ENCODE results near the gene SKAP1.
"Not testable (repeated sequence)": the region's sequence is repeated elsewhere in the genome, so short reads cannot be mapped to it uniquely, and the experiment has no call there.

SKAP1 gene

DNA sequence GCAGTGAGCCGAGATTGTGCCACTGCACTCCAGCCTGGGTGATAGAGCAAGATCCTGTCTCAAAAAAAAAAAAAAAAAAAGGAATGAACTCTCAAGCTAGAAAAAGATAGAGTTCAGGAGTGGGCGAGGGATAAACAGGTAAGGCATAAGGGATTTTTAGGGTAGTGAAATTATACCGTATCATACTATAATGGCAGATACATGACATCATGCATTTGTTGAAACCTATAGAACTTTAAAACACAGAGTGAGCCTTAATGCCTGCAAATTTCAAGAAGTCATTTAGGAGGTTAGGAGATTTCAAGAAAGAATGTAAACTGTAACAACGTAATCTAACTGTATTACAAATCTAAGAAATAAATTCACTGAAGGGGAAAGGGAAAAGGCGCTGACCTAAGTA lies 20.4 kb downstream of the SKAP1 start:
- DNase-seq, result no peak

DNA sequence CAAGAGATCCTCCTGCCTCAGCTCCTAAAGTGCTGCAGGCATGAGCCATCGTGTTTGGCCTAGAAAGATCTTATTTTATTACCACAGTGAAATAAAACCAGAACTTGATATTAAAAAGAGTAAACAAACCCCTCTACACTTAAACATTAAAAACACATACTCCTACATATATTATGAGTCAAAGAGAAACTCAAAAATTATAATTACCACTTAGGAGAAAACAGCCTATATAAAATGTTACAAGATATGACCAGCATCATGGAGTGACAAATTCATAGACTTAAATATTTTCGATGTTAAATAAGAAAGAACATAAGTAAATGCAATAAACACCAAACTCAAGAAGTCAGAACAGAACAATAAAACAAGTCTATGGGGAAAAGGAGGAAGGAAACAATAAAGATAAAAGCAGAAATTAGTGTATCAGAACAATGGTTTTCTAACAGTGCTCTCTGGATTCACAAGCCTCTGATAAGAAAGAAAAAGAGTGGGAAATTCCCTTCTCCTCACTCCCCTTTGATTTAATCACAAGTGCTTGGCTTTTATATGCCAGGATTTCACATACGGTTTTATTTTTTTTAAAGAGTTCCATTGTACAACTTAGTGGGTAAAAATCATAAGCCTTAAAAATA lies 23.0 kb downstream of the SKAP1 start:
- no peak for DNase-seq

DNA sequence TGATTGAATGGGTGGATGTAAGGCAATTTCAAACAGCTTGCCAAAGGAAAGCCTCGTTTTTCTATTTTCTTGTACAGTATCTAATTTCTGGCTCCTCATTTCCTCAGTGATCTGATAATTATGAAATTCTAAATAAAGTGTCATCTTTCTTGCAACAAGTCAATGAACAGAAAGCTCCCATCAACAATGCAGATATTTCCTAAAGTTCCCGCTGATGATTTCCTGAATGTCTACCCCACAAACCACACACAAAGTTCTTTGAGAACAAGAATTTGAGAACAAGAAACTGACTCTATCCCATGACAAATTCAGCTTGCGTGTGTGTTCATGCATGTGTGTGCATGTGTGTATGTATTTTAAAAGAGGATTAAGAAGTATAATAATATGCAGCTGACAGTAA lies 35.2 kb downstream of the SKAP1 start:
- no peak for DNase-seq

DNA sequence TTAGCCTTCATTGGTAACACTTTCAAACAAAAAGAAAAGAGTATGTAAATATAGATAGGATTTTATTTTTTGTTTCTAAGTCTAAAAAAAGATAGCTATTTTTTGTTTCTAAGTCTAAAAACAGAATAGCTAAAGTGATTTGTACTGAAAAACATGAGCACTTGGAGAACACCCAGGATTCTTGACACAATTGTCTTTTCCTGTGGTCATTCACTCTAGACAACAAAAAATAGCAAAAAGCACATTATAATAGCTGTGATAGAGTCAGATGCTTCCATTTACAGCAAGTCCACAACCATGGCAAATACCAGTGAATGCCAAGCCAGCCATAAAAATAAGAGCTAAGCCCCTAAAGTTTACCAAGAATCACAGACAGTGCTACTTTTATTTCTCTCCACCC lies 36.7 kb downstream of the SKAP1 start:
- no peak for DNase-seq

DNA sequence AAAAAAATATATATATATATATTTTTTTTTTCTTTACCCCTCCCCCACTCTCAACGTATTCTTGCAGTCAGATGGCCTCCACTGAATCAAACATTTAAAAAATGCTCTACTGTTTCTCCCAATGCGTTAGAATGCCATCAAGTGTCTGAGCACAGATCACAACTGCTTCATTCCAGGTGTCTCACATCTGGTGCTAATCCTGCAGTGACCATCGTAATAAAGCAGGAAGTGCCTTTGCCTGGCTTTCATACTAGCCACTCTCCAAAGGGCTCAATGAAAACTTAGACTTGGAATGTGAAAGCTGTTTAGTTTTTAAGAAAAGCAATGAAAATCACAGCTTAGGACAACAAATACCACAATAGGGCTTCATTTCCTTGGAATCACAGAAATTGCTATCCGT lies 37.2 kb downstream of the SKAP1 start:
- no peak for DNase-seq

DNA sequence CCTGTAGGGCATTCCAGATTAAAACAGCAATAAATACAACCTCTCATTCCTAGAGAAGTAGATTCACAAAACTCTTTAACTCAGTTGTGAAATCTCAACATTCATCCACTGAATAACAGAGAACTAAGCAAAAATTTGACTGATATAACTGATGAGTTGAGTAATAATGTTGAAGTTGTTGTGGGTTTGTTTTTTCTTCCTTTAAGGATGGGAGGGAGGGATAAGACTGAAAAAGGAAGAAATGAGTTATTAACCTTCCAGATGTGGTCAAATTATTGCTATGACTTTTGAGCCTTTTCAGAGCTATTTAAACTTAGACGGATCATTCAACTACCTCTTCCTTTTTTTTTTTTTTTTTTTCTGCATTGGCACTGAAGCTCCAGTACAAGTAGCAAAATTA lies 38.6 kb downstream of the SKAP1 start:
- no peak for DNase-seq

DNA sequence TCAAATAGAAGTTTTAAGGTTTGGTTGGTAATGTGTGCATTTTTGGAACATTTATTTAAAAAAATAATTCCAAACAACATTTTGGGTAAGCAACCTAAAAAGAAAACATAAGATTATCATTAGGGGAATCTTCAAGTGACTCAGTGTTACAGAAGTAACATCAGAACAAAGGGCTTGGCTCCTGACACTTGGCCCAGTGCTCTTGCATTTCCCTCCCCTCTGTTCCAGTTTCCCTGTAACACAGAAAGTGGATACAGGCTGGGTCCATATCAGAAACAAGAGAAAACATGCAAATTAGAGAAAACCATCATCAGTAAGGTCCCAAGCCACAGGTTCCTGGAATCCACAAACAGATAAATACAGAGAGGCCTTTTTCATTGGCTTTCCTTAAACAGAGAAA lies 40.1 kb downstream of the SKAP1 start:
- DNase-seq, result no peak

DNA sequence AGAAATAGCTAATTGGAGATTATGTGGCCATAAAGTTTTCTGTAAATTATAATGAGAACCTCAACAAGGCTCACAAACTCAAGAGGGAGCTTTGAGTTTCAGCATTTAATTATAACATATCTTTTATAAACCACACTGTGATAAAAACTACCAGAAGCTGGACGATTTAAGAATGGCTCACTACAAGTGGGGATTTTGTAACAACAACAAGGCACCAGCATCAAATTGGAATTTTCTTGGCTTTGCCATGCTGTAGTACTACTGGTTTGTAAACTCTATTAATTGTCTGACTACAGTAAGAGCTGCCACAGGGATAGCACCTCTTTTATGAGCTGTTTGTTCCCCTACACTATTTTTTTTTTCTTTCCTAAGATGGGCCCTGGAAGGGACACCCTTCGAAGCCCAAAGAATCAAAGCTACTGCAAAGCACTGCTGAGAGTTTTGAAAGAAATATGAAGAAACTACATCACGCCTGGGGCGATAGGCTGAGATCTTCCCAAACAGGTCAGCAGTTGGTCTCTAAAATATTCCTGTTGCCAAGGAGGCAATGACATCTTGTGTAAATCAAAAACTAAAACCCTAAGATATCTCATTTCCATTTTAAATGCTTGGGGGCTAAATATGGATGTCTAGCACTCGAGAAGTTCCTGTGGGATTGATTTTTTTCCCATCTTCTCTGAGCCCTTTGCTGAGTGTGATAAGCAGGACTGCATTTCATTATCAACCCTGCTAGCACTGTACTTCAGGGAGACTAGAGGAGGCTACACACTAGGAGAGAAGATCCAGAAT lies 40.9 kb downstream of the SKAP1 start:
- DNase-seq, result no peak

DNA sequence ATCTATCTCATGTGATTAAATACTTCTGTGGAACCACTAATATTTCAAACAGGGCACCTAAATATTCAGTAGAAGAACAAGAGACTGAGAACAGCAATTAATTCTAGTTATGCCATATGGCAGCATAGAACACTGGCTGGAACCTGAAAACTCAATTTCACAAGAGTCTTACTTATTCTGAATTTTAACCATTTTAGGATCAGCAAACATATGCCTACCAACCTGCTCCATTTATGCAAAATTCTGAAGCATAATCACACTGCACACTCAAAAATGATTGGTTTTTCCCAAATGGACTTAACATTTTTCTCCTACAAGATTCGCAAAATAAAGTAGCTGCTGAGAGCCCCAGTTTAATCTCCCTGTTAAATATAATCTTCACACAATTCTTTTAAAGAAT lies 43.2 kb downstream of the SKAP1 start:
- no peak for DNase-seq

DNA sequence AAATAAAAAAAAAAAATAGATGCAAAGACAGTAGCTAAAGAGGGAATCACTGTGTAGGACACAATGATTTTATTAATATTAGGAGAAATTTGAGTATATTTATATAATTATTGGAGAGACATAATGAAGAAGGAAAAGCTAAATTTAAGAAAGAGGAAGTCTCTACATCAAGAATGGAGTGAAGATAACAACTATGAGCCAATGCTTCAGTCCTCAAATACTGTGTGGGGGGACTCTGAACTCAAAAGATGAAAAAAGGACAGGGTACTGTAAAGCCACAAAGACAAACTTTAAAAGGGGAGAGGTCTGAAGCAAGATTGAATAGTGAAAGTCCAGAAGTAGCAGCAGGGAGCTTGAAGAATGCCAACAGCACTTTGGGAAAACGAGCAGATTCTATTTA lies 44.7 kb downstream of the SKAP1 start:
- DNase-seq, result no peak

DNA sequence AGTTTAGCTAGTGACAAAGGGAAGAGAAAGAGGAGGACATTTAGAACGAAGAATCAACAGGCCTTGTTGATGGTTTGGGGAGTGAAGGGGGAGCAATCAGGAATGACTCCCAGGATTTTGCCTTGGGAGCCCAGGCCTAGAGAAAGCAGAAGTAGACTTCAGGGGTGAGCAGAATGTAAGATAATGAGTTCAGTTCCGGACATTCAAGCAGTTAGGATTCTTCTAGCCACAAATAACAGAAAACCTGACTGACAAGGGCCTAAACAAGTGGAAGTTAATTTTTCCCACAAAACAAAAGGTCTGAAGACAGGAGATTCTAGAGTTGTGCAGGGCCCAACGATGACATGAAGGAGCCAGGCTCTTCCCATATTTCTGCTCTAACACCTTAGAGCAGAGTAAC lies 45.9 kb downstream of the SKAP1 start:
- DNase-seq, result no peak

DNA sequence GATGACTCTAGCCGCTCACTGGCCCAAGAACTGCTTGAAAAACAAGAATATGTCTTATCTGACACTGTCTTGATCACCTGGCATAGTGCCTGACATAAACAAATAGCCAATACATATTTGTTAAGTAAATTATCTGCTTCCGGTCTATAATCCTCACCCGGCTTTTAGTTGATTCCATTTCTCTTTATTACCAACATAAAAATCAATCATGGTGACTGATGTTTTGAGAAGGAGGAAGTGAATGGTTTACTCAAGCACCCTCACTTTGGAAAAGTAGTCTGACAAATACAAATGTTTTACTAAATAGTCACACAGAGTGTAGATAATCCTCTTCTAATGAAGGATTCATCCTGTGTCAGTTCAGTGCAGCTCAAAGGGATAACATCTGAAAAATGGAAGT lies 47.0 kb downstream of the SKAP1 start:
- no peak for DNase-seq

DNA sequence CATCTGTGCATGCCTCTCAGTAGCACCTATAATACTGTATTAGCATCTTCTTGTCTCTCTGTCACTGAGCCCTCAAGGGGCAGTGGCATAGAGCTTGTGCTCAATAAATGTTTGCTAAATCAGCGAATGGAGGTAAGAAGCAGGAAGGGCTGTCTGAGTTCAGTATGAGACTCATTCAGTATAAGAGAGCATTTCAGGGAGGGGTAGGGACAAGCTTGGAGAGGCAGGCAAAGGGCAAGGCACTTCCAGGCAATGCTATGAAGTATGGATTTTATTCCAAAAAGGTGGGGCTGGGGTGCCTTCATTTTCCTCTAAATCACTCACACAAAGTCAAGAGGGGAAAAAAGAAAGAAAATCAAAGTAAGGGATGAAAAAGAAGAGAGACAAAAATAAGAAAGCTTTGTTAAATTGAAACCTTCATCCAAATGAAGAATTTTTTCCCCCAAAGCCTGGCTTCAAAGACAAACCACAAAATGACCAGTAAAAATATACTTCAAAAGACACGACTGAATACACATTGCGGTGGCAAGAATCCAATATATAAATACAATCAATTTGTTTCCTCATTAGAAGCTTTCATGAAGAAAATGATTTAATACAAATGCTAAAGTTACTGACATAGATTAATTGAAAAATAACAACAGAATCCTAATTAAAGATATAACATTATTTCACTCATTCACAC lies 51.2 kb downstream of the SKAP1 start:
- no peak for DNase-seq

DNA sequence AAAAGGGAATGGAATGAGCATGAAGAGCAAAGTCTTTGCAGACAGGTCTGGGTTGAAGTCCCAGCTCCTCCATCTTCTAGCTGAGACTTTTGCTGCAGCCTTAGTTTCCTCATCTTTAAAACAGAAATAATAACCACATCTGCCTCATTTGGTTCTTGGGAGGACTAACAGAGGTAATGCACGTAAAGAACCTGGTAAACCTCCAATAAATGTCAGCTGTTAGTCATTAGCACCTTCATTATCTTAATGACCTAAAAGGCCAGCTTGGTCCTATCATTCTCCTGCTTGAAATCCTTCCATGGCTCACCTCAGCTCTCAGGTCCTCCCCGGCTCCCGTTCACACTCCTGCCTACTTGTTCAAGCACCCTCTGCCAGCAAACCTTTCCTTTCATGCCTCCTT lies 51.8 kb downstream of the SKAP1 start:
- no peak for DNase-seq

DNA sequence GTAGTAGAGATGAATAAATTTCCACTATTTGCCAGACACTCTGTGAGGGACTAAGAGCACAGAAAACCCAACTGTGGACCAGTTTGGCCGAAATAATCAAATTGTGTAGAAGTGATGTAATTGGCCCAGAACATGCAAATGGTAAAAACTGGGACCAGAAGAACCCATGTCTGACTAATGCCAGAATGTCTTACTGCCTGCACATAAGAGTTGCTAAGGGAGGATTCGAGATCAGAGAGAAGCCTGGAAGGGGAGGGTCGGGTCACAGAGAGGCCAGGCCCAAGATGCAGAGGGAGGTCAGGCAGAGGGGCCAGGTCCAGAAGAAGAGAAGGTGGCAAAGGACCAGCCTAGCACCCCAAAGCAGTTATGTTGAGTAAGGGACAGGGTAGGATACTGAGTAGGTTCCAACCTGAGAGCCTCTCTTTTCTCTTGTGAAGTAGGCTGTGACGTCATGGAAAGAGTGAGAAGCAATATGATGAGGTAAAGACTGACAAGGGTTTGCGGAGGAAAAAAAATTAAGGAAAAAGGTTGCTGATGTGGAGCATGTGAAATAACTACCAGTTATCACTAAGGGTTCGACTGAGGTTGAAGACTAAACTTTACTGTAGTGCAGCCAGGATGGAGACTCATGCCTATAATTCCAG lies 53.2 kb downstream of the SKAP1 start:
- no peak for DNase-seq

DNA sequence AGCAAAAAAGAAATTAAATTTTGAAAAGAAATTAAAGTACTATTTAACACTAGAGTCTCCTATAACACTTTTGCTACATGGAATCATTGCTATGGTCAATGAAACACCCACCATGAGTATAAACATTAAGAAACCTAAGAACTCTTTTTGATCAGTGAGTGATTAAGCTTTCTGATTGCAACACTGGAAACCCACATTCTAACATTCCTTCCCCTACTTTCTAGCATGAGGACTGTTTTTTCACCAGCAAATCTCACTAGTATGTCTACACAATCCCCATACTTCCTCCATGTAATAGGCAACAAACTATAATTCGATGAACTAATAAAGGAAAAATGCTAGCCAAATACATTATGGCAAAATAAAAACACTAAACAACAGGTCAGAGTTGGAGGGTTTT lies 54.7 kb downstream of the SKAP1 start:
- DNase-seq, result no peak

DNA sequence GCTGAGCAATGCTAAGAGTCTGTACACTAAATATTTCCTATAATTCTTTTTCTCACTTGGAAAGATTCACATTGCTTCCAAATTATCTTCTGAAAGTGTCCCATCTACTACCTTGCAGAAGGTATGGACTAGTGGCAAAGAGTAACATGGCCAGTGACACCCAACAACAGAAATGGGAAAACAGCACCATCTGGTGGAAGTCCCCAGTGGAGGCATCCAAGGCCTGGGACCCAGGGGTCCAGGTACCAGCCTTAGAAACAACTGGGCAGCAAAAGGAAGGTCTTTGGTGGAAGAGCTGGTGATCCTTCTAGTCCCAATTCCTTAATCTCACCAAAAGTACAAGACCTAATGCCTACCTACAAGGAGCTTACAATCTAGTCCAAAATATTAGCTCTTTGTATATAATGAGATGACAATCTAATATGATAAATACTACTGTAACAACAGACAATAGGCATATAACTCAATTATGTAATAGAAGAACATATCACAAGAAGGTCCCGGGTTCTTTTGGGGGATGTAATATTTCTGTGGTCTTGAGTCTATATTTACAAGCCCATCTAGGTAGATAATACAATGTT lies 55.3 kb downstream of the SKAP1 start:
- no peak for DNase-seq

DNA sequence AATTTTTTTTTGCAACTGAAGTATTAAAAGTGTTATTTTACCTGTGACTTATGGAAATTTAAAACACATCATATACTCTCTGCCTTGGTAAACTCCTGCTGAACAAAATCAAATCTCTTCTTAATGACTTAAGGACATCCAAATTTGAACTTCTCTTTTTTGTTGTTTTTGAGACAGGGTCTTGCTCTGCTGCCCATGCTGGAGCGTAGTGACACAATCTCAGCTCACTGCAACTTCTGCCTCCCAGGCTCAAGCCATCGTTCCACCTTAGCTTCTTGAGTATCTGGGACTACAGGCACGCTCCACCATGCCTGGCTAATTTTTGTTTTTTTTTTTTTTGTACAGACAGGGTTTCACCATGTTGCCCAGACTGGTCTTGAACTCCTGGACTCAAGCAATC lies 56.1 kb downstream of the SKAP1 start:
- no peak for DNase-seq

DNA sequence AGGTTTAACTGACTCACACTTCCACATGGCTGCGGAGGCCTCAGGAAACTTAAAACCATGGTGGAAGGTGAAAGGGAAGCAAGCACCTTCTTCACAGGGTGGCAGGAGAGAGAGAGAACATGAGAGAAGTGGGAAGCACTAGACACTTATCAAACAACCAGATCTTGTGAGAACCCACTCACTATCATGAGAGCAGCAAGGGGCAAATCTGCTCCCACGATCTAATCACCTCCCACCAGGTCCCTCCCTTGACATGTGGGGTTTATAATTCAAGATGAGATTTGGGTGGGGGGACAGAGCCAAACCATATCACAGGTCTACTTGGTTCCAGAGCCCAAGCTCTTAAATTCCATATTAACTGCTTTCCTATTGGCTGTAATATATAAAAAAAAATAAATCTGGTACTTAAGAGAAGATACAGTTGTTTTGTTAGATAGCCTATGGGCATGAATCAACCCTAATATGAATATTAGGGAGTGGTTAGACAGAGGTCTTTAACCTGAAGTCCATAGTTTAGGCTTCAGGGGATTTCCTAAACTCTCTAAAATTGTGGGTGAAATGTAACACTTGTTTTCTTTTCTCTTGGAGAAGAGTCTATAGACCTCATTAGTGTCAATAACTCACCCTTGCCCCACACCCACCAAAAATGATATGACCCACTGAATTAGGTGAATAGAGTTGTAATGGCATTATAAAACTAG lies 56.7 kb downstream of the SKAP1 start:
- DNase-seq, result no peak

DNA sequence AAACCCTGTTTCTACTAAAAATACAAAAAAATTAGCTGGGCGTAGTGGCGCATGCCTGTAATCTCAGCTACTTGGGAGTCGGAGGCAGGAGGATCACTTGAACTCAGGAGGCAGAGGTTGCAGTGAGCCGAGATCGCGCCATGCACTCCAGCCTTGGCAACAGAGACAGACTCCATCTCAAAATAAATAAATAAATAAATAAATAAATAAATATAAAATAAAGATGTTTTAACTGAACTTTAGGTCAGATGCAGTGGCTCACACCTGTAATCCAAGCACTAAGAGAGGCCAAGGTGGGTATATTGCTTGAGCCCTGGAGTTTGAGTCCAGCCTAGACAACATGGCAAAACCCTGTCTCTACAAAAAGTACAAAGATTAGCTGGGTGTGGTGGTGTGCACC lies 61.0 kb downstream of the SKAP1 start:
- DNase-seq, result not testable (repeated sequence)

DNA sequence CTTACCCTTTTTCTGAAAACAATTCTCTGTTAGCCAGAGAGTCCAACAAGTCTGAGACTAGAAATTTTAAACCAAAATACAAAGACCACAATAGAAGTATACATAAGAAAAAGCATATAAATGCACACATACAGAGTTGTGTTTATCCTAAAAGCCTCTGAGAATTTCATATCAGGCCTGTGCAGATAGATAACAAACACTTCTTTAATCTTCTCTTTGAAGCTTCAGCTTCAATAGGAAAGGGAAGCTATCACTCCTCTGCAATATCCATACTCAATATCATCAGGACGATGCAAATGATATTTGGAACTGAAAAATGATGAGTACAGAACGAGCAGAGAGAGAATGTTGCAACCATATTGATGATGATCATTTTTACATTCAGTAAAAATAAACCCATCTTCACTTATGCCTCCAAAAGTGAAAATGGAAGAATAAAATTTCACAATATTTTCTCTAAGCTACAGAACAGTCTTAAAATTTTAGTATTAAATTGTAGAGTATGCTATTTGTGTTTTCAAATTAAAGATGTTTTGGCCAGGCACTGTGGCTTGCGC lies 61.6 kb downstream of the SKAP1 start:
- DNase-seq, result no peak

DNA sequence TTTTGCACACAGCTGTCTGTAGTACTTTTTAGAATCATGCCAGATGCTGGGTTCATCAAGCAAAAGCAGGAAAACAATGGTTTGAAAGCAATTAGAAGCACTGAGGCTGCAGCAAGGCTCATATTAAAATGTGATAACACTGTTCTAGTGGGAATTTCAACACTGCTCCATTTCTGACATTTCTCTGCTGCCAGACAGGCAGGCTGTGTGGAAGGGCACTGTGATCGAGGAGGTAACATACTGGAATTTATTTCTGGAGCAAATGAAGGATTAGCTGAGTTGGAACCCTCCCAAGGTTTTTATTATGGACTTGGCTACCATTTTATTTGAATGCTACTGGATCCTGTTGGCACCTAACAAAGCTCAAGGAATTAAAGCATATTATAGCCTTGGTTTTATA lies 66.9 kb downstream of the SKAP1 start:
- no peak for DNase-seq

All from NCI-H446 treated with DMSO at 0.1 percent for 48 hours (cell line).